Nephron progenitor cell (in vitro differentiated cells): Measurements from ENCODE around the gene KRT39.

Experiments used
- DNase-seq: peaks from one replicate; pipeline ENCODE4 v3.0.0; 2021
- H3K27ac Mint-ChIP-seq: 2 replicates; pipeline ENCODE4 v1.8.0; 2021; ENCODE audit warnings: mild to moderate bottlenecking, moderate library complexity, mixed read lengths
- H3K27me3 Mint-ChIP-seq: 2 replicates; pipeline ENCODE4 v1.8.0; 2021; ENCODE audit warnings: mild to moderate bottlenecking, low read depth, mixed read lengths; ENCODE audit not compliant: poor library complexity
- H3K36me3 Mint-ChIP-seq: 2 replicates; pipeline ENCODE4 v1.8.0; 2021; ENCODE audit warnings: low read depth, mixed read lengths
- H3K4me1 Mint-ChIP-seq: 2 replicates; pipeline ENCODE4 v1.8.0; 2021; ENCODE audit warnings: mixed read lengths
- H3K4me3 Mint-ChIP-seq: 2 replicates; pipeline ENCODE4 v1.8.0; 2021; ENCODE audit warnings: mild to moderate bottlenecking, moderate library complexity, mixed read lengths
- H3K9me3 Mint-ChIP-seq: 2 replicates; pipeline ENCODE4 v1.8.0; 2021; ENCODE audit warnings: mild to moderate bottlenecking, moderate library complexity, mixed read lengths
- CTCF ChIP-seq: fragments of 200-600 bp; sonication (generic); IDR thresholded peaks from 2 replicates; pipeline ENCODE4 v1.5.0; 2021; ENCODE audit warnings: antibody characterized with exemption

KRT39 gene

GRCh38 chr17:41009936-41010335 is 43.2 kb upstream of the KRT39 start:
- no peak for TF ChIP-seq CTCF
- Mint-ChIP-seq H3K4me3 (no peak overlapping the region), H3K27me3 (no peaks in the 10 kb centered on the region)

GRCh38 chr17:41009301-41009760 is 42.6 kb upstream of the KRT39 start:
- TF ChIP-seq CTCF, result no peak
- Mint-ChIP-seq H3K4me1 (no peaks in the 10 kb centered on the region), H3K36me3 (no peaks in the 10 kb centered on the region), H3K9me3 (no peaks in the 10 kb centered on the region), H3K27ac (no peak overlapping the region), H3K27me3 (no peaks in the 10 kb centered on the region), H3K4me3 (no peak overlapping the region)
- no peak for DNase-seq

More at GRCh38 chr17:41009936-41010335, 43.2 kb upstream of the KRT39 start:
- Mint-ChIP-seq H3K4me1 (no peaks in the 10 kb centered on the region), H3K27ac (no peak overlapping the region), H3K9me3 (no peaks in the 10 kb centered on the region), H3K36me3 (no peaks in the 10 kb centered on the region)
- no peak for DNase-seq

GRCh38 chr17:41008811-41009210 is 42.1 kb upstream of the KRT39 start, which contains the start of gene KRTAP3-1:
KRTAP3-1 (minus strand) TSS chr17:41009128; CDS start chr17:41009074, 54 bp downstream.
- H3K27ac Mint-ChIP-seq, result no peak within 1 kb of the TSS
- no peak within 1 kb of the TSS for H3K4me3 Mint-ChIP-seq
- H3K9me3 Mint-ChIP-seq, result no peaks in the 10 kb centered on the region
- no peak for TF ChIP-seq CTCF
- no peak for DNase-seq
- H3K36me3 Mint-ChIP-seq, result no peaks in the 10 kb centered on the region
- no peaks in the 10 kb centered on the region for H3K27me3 Mint-ChIP-seq
- H3K4me1 Mint-ChIP-seq, result no peaks in the 10 kb centered on the region

GRCh38 chr17:41004397-41004796 is 37.6 kb upstream of the KRT39 start:
- Mint-ChIP-seq H3K4me3 (no peak overlapping the region), H3K27ac (no peak overlapping the region), H3K9me3 (no peaks in the 10 kb centered on the region), H3K27me3 (peaks cover 2% of the 10 kb centered on the region), H3K4me1 (no peaks in the 10 kb centered on the region), H3K36me3 (no peaks in the 10 kb centered on the region)
- DNase-seq, result no peak
- TF ChIP-seq CTCF, result no peak

GRCh38 chr17:41003926-41004325 is 37.2 kb upstream of the KRT39 start:
- TF ChIP-seq CTCF, result no peak
- no peak for DNase-seq
- Mint-ChIP-seq H3K4me1 (no peaks in the 10 kb centered on the region), H3K9me3 (no peaks in the 10 kb centered on the region), H3K27me3 (peaks cover 2% of the 10 kb centered on the region), H3K4me3 (no peak overlapping the region), H3K27ac (no peak overlapping the region), H3K36me3 (no peaks in the 10 kb centered on the region)

GRCh38 chr17:41002814-41003213 is 36.1 kb upstream of the KRT39 start:
- no peaks in the 10 kb centered on the region for H3K36me3 Mint-ChIP-seq
- H3K4me1 Mint-ChIP-seq, result no peaks in the 10 kb centered on the region
- no peak overlapping the region for H3K27ac Mint-ChIP-seq

More at GRCh38 chr17:41002814-41003213, 36.1 kb upstream of the KRT39 start:
- no peak for TF ChIP-seq CTCF
- Mint-ChIP-seq H3K9me3 (no peaks in the 10 kb centered on the region), H3K4me3 (no peak overlapping the region), H3K27me3 (peaks cover 2% of the 10 kb centered on the region)
- no peak for DNase-seq
